ENCODE data around the gene LIFR.
"Not testable (repeated sequence)": the region's sequence is repeated elsewhere in the genome, so short reads cannot be mapped to it uniquely, and the experiment has no call there.

The LIFR gene

GRCh38 chr5:38516649-38517048 lies 39.8 kb downstream of the LIFR start:
- not testable (repeated sequence) for DNase-seq (ENCODE audit: low spot score)

DNA sequence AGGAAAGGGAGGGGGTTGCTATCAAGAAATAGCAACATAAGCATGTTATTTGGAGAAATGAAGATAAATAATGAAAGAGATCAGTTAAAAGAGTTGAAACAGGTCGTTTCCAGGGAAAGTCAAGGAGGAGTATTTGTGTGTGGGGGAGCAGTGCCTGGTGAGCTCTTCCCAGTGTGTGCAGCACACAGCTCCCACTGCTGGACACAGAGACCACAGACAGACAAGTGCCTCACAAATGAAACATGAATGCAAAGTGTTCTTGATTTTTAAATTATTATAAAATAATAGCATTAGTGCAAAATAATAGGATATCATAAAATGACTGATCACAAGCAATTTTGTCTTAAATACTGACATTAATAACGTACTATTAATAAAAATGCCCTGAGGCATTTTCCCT lies 40.8 kb downstream of the LIFR start:
- DNase-seq (ENCODE audit: low spot score): no peak

DNA sequence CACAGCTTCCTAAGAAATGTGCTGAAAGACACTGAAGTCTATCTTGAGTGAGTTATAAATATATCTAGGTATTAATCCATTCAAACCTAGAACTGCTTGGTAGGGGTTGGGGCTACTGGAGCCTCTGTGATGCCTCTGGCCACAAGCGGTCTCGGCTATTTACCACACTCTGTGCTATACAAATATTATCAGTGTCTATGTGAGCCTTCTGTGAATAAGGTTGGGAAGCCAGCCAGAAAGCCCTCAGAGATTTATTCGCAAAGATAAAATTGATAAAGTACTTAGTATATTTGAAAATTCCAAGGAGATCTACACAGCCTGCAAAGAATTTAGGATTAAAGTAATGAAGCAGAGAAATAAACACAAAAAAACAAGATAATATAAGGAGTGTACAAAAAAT lies 41.4 kb downstream of the LIFR start:
- DNase-seq (ENCODE audit: low spot score): no peak

DNA sequence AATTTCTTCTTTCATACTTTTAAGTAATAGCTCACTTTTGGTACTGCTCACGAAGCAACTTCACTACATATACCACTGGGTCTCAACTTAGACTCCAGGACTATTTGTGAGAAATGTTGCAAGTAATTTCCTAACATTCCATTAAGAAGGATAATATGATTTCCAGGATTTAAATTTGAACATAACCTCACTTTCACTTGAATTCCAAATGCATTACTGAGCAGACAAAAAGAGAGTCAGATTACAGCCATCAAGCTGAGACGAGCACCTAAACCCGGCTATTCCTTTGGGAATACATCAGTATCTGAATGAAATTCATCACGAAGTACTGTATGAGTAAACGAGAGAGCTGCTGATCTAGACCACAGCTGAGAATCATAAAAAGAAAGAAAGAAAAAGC lies 47.3 kb downstream of the LIFR start:
- no peak for DNase-seq (ENCODE audit: low spot score)

DNA sequence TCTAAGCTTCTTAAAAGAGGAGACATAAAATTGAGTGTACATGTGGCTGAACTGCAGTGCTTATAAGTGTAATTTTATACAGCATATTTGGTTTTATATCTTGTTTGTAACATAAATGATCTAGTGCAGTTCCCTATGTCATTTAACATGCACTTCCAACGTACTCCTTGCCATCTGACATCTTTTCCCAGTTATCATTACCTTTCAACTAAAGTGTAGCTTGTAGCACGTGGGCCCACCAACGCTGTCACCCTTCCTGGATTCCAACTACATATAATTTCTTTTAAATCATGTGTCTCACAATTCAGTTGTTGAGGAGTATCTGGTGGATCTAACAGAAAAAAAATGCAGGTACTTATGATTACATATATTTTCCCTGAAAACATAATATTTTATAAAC lies 50.1 kb downstream of the LIFR start:
- no peak for DNase-seq (ENCODE audit: low spot score)

DNA sequence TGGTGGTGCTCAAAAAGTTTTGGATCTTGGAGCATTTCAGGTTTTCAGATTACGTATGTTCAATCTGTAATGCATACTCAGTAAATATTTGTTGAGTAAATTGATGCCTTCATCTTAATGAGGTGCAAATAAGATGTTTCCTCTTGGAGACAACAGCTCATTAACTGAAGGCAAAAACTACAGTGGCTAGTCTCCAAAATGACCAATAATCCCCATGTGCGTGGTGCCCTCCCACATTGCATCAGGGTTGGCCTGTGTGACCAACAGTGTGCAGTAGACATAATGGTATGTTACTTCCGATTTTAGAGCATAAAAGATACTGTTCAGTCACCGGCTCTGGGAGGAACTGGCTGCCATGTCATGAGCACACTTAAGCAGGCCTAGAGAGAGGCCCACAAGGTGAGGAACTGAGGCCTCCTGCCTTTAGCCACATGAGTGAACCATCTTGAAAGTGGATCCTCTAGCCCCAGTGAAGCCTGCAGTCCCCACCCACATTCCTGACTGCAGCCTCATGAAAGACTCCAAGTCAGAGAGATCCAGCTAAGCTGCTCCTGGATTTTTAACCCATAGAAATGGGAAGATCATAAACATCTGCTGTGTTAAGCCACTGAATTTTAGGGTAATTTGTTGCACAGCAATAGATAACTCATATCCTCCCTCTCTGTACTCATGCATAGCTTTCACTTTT lies 55.7 kb downstream of the LIFR start:
- no peak for DNase-seq (ENCODE audit: low spot score)

- DNase-seq (ENCODE audit: low spot score): no peak
Measured at GRCh38 chr5:38497946-38498345, 58.5 kb downstream of the LIFR start.

- no peak for DNase-seq (ENCODE audit: low spot score)
Measured at GRCh38 chr5:38494763-38495162, 61.7 kb downstream of the LIFR start.

GRCh38 chr5:38494175-38494574 lies 62.3 kb downstream of the LIFR start:
- no peak for DNase-seq (ENCODE audit: low spot score)

DNA sequence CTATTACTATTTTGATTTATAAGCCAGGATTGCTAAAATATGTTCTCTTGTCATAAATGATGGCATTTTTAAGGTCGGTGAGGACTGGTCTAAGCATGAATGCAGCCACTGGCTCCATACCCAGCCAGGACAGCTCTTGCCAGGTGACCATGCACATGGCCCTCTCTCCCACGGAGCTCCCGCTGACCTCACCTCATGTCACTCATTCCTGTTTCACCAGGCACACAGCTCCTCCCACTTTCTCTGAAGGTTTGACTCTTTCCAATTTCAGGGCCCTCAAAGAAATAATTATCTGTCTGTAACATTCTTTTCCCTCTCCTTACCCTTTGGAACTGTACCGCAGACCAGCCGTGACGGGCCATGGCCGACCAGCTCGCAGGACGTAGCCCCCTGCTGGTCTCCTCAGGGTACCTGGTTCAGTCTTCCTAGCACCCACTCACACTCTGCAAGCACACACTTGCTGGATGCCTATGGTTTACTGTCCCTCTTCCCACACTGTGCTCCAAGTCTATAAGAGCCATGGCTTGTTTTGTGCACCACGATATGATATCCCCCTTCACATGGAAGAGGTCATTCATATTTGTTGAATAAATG lies 72.5 kb downstream of the LIFR start:
- DNase-seq (ENCODE audit: low spot score): no peak

DNA sequence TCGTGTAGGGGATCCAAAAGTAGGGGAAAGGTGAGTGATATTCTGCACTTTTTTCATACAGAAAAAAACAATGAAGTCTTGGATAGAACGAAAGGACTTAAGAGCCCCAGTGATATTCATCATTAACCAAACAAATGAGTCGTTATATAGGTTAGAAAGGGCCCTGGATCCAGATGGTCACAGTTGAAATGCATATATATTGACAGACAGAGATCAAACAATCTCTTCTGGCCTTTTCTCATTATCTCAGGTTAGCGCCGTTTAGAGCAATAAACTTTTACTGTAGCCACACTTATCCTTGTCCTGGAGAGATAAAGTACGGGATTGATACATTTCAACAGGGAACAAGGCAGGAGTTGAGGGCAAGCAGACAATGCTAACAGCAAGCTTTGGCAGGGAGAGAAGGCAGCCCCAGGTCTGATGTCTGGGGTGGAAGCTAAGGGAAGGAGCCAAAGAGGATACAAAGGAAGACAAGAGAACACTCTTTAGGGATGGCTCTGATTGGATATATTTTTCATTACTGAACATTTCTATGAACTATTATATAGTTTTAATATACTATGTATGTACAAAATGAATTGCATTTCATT lies 77.0 kb downstream of the LIFR start:
- DNase-seq (ENCODE audit: low spot score): no peak

DNA sequence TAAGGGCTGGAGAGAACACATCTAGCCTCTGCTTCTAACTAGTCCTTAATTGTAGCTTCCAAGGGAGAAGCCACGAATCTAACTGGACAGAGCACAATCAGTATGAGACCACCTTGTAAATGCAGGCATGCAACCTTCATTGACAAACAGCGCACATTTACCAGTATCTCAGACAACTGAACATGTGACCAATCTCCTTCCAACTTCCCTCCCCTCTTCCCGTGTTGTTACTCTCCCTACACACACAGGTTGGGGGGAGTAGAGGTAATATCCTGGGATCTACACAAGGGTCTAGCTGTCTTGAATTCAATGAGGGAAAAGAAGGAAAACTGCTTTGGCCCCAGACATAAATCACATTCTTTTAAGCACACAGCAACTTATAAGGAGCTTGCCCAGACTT lies 77.6 kb downstream of the LIFR start:
- DNase-seq (ENCODE audit: low spot score): no peak

DNA sequence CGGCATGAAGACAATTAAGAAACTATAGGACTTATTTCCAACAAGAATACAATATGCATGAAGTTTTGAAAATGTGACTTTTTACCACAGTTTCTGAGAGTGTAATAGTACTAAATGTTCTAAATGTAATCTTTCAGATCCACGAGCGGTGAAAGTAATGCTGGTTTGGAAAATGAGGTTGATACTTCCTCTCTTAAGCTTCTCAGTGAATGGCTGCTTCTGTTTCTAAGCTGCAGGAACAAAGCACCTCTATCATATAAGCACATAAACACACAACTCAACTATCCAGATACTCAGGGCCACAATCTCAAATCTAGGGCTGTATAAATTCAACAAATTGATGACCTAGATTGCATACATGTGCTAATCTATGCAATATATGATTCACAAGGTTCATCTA lies 78.3 kb downstream of the LIFR start:
- DNase-seq (ENCODE audit: low spot score): no peak

DNA sequence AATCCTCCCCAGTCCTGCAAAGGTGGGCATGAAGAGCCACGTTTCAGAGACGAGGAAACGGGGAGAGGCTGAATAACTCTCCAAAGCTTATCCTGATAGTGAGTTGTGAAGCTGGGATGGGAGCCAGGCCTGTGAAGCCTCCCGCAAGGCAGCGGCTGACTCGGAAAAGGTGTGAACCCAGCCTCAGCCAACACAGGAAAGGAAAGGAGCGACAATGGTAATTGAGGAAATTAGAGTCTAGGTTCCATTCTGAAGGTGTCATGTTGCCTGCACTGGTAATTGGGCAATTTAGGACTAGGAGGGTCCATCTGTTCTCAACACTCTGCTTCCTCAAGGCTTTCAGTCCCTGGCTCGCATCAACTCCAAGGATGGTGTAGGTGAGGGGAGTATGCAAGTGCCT lies 83.4 kb downstream of the LIFR start:
- DNase-seq (ENCODE audit: low spot score): no peak

DNA sequence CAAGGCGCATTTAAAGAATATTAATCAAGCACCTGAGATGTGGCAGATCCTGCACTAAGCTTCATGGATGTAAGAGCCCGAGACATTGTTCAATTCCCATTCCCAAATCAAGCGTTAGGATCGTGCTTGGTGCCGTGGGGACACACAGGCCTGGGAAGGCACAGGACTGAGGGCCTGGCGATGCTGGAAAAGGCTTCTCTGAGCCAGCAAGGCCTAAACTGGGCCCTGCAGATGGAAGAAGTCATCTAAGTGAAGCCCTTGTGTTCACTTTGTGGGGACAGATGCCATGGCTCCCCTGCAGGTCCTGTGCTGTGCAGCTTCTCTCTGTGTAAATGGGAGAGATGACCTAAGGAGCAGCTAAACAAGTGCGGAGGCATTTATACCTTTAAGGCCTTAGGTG lies 83.9 kb downstream of the LIFR start:
- no peak for DNase-seq (ENCODE audit: low spot score)

DNA sequence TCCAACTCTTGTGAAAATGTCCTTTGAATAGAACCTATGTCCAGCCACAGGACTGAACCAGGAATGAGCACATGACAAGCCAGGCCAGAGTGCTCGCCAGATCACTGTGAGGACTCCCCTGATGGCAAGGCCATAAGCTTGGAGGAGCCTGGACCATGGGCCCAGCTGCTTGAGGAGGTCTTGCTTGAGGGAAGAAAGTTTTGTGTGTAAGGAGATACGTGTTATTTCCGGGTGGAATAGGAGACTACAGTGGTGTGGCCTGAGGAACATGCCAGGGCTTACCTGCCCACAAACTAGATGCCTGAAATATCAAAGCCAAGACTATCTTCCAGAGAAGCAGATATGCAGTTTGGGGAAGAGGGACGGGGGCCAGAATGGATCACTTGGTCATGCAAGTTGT lies 84.7 kb downstream of the LIFR start:
- DNase-seq (ENCODE audit: low spot score): no peak

DNA sequence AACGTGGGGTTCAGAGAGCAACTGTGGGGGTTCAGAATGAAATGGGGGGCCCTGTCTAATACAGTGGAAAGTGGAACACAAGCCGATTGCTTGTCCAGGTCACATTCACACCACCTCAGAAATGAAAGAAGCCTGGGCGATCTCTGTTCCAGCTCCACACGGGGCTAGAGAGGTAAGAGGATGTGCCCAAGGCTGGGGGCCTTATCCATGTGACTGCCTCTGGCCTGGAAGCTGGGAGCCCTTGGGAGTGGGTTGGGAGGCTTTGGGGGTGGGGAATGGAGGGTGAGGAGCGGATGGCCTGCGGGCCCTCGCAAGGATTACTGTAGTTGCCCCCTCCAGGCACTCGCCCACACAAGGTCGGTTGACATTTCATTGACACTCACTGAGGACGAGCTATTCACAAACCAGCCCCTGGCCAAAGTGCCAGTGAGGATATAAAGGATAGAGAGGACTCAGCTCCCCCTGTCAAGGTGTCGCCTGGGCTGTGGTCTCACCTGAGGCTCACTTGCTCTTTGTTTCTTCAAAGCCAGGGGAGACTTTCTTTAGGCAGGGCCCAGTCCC lies 86.7 kb downstream of the LIFR start:
- no peak for DNase-seq (ENCODE audit: low spot score)

GRCh38 chr5:38468978-38469706 lies 87.3 kb downstream of the LIFR start:
- no peak for DNase-seq (ENCODE audit: low spot score)

DNA sequence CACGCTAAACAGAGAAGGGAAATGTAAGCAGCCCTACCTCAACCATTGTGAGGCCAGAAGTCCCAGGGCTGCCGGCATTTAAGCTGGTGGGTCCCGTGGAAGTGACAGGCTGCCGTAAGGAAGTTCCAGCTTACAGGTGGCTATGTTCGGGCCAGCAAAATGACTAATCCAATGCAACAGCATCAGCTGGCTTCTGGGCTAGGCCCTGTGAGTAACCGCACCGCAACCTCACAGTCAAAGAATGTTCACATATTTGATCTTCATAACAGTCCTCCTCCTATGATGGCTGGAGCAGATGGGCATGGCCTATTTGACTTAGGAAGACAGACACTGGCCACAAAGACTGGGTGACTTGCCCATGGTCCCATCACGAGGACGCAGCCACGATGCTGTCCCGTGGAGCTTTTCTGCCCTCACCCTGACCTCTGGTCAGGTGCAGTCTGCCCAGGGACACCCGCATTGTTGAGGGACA lies 88.2 kb downstream of the LIFR start:
- DNase-seq (ENCODE audit: low spot score): no peak

- DNase-seq (ENCODE audit: low spot score): no peak
Measured at GRCh38 chr5:38467353-38468040, 88.9 kb downstream of the LIFR start.

- no peak for DNase-seq (ENCODE audit: low spot score)
Measured at GRCh38 chr5:38466424-38467189, 89.8 kb downstream of the LIFR start.
